Vagina (tissue), 2 donors: Measurements from ENCODE around the gene BLMH. TPM values are rescaled to one million over a fixed set of nuclear protein-coding genes. Genes with fewer than 3 reads are reported as not detected.

Experiments
- DNase-seq, 2 donors: peaks; one replicate each; pipeline ENCODE4 v3.0.0-alpha.2; 2017; ENCODE audit errors: extremely low spot score in 2 of 2
- H3K27ac ChIP-seq: fragments of 200-600 bp; sonication (generic); one replicate; pipeline ENCODE4 v1.5.1; 2019
- H3K27me3 ChIP-seq: fragments of 200-600 bp; sonication (generic); one replicate; pipeline ENCODE4 v1.5.1; 2019
- H3K36me3 ChIP-seq, 2 donors: fragments of 200-600 bp; sonication (generic); one replicate each; pipeline ENCODE4 v1.5.1; 2017 to 2019
- H3K4me1 ChIP-seq: fragments of 200-600 bp; sonication (generic); one replicate; pipeline ENCODE4 v1.5.1; 2019
- H3K4me3 ChIP-seq, 2 donors: fragments of 200-600 bp; sonication (generic); 1 replicate in 1 of 2; 2 replicates in 1 of 2; pipeline ENCODE4 v1.5.1; 2016 to 2019
- H3K9me3 ChIP-seq: fragments of 200-600 bp; sonication (generic); one replicate; pipeline ENCODE4 v1.5.1; 2019
- POLR2A ChIP-seq, 2 donors: fragments of 450-650 bp; IDR thresholded peaks; one replicate each; pipeline ENCODE4 v1.6.1; 2017; ENCODE audit warnings: antibody characterized with exemption in 2 of 2, mild to moderate bottlenecking in 2 of 2, moderate library complexity in 2 of 2
- POLR2AphosphoS5 ChIP-seq, 2 donors: sonication (generic); formaldehyde crosslinking; IDR thresholded peaks; one replicate each; pipeline ENCODE4 v1.9.0; 2017; ENCODE audit warnings: antibody characterized with exemption in 2 of 2, mild to moderate bottlenecking in 2 of 2, low read depth in 1 of 2; ENCODE audit not compliant: insufficient read depth in 1 of 2
- intact Hi-C: fragments of 100-400 bp; cut with DNase I; formaldehyde crosslinking; loops from one replicate; pipeline ENCODE4 v1.15.1; 2023
- total RNA-seq: library from RNA; depleted of rRNA; stranded (reverse); fragments of >200 nt; gene quantifications from one replicate; pipeline ENCODE4 v1.2.3, GENCODE V29; 2016
- TF ChIP-seq, protein P1 (sequence below), 3 experiments: fragments of 450-650 bp in 2 of 3; fragments of 200-600 bp in 1 of 3; sonication (generic) in 1 of 3; IDR thresholded peaks; one replicate each; pipeline ENCODE4 v1.5.1; 2017 to 2019; ENCODE audit warnings: antibody characterized with exemption in 3 of 3, mild to moderate bottlenecking in 2 of 3, moderate library complexity in 2 of 3

BLMH gene
- total RNA-seq = 44.2 TPM

DNA sequence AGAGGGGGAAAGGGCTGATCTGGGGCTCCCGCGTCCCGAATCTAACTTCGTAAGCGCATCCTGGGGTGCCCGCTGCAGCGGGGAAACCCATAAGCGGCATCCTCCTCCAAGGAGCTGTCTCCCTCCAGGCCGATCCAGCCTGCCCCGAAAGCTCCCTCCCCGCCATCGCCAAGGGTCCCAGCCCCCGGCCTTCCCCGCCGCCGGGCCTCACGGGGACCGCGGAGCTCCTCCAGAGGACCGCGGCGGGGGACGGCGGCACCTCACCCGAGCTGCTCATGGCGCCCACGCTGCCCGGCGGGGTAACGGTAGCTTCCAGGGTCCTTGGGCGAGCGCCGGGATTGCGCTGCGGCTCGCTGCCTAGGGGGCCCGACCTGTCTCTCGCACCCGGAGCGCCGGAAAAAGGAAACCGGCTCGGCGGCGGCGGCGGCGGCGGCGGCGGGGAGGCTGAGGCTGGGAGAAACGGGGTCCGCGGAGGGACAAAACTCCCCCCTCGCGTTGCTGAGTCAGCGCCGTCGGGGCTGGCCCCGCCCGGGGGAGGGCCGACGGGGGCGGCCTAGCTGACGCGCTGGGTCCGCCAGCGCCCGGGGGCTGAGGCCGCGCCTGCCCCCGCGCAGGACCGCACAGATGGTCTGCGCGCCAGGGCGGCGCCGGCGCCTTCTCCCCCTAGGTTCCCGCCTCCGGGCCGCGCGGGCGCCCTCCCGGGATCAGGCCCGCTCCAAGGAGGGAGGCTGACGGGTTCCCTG lies at the start of gene BLMH:
BLMH (minus strand) TSS at position 402 of the 743 bp plus-strand sequence; CDS start at position 277, 125 bp downstream.
- peaks cover 0 to 16% of the 10 kb centered on the region in 2 donors for H3K36me3 ChIP-seq
- DNase-seq = no peak
- H3K4me3 ChIP-seq = peak within 1 kb of the TSS; percentile 61 to 85
- H3K27ac ChIP-seq = peak within 1 kb of the TSS; percentile 89
- H3K4me1 ChIP-seq = peaks cover 23% of the 10 kb centered on the region
- intact Hi-C loops = no loop called here
- H3K9me3 ChIP-seq = no peaks in the 10 kb centered on the region
- no peaks in the 10 kb centered on the region for H3K27me3 ChIP-seq
- TF ChIP-seq POLR2A (IDR thresholded peaks at IDR 0.05) = peak in 1 of 2 donors; percentile 59
- TF ChIP-seq, protein P1, sequence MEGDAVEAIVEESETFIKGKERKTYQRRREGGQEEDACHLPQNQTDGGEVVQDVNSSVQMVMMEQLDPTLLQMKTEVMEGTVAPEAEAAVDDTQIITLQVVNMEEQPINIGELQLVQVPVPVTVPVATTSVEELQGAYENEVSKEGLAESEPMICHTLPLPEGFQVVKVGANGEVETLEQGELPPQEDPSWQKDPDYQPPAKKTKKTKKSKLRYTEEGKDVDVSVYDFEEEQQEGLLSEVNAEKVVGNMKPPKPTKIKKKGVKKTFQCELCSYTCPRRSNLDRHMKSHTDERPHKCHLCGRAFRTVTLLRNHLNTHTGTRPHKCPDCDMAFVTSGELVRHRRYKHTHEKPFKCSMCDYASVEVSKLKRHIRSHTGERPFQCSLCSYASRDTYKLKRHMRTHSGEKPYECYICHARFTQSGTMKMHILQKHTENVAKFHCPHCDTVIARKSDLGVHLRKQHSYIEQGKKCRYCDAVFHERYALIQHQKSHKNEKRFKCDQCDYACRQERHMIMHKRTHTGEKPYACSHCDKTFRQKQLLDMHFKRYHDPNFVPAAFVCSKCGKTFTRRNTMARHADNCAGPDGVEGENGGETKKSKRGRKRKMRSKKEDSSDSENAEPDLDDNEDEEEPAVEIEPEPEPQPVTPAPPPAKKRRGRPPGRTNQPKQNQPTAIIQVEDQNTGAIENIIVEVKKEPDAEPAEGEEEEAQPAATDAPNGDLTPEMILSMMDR (IDR thresholded peaks at IDR 0.05) = no peak
- peak in 1 of 2 donors; percentile 56 for TF ChIP-seq POLR2AphosphoS5 (IDR thresholded peaks at IDR 0.05; ENCODE audit: insufficient read depth in 1 of 2, low read depth in 1 of 2)

DNA sequence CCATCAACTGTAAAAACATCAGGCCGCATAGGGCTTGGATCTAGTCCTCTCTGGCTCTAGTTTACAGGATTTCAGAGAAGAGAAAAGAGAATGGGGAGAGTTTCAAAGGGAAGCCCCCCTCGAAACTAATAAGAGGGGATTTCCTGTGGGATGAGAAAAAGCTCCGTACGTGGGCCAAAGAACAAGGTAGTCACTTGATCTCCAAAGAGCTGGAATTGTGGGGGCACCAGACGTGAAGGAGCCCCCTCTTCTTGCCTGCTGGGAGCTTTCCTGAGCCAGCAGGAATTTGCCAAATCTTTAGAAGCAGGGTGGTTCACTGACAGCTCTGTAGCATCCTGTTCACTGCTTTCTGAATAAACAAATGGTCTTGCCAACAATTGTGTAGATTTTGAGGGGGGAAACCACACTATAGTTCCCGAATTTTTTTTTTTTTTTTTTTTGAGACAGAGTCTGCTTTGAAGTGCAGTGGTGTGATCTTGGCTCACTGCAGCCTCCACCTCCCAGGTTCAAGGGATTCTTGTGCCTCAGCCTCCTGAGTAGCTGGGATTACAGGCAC lies 49.1 kb upstream of the BLMH start:
- intact Hi-C loops = no loop called here
- peak overlapping the region; percentile 35 for H3K27ac ChIP-seq

DNA sequence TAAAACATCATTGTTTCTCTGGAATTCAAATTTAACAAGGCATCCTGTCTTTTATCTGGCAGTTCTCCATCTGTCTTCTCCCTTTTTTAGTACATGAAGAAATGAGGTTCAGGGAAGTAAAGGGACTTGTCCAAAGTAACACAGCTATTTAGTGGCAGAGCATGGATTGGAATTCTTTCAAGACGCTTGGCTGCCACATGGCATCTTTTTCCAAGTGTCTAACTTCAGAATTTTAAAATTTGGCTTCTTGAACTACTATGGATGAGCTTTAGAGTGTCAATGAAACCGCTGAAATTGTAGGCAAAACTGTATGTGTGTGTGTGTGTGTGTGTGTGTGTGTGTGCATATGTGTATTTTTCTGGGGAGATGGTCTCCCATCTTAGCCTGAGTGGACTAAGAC lies 47.3 kb upstream of the BLMH start:
- Histone ChIP-seq H3K4me3 (no peak overlapping the region), H3K27me3 (no peaks in the 10 kb centered on the region), H3K27ac (no peak overlapping the region), H3K9me3 (no peaks in the 10 kb centered on the region), H3K4me1 (peaks cover 9% of the 10 kb centered on the region), H3K36me3 (no peaks in the 10 kb centered on the region)
- DNase-seq = no peak
- intact Hi-C loops = no loop called here
- TF ChIP-seq, protein P1 (IDR thresholded peaks at IDR 0.05) = no peak
- no peak for TF ChIP-seq POLR2AphosphoS5 (IDR thresholded peaks at IDR 0.05; ENCODE audit: insufficient read depth in 1 of 2, low read depth in 1 of 2)
- TF ChIP-seq POLR2A (IDR thresholded peaks at IDR 0.05) = no peak

More for the DNA sequence above, 49.1 kb upstream of the BLMH start:
- Histone ChIP-seq H3K4me3 (no peak overlapping the region), H3K4me1 (peaks cover 26% of the 10 kb centered on the region), H3K36me3 (no peaks in the 10 kb centered on the region), H3K27me3 (no peaks in the 10 kb centered on the region), H3K9me3 (no peaks in the 10 kb centered on the region)
- TF ChIP-seq POLR2A (IDR thresholded peaks at IDR 0.05) (no peak), POLR2AphosphoS5 (IDR thresholded peaks at IDR 0.05; ENCODE audit: insufficient read depth in 1 of 2, low read depth in 1 of 2) (no peak)
- TF ChIP-seq, protein P1 (IDR thresholded peaks at IDR 0.05) = no peak
- DNase-seq = no peak

DNA sequence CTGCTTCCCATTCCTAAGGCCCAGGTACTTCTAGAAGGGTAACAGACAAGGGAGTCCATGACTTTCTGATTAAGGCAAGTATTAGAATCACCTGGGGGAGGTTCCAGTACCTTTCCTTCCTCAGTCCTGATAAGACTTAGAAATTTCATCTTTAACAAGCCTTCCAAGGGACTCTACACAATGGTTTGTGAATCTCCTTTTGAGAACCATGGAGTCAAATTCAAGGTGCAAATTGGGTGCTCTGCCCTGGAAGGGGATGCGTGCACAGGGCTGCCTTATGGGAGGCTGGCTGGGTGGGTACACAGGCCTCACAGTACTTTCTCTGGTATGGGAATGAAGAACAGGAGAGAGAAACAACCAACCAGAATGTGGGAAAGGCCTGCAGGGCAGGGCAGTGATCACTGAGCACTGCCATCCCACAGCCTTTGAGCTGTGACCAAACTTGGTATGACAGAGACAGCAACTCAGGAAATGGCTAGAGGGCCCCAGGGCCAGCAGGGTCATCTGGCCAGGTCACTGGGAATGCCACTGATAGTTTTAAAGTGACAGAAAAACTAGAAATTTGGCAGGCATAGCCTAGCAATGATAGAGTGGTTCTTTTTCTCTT lies 45.8 kb upstream of the BLMH start:
- H3K27ac ChIP-seq = no peak overlapping the region
- DNase-seq = no peak
- H3K4me1 ChIP-seq = peaks cover 7% of the 10 kb centered on the region
- intact Hi-C loops = no loop called here
- H3K4me3 ChIP-seq = no peak overlapping the region
- H3K36me3 ChIP-seq = no peaks in the 10 kb centered on the region
- H3K27me3 ChIP-seq = no peaks in the 10 kb centered on the region
- TF ChIP-seq POLR2AphosphoS5 (IDR thresholded peaks at IDR 0.05; ENCODE audit: insufficient read depth in 1 of 2, low read depth in 1 of 2) (no peak), POLR2A (IDR thresholded peaks at IDR 0.05) (no peak)
- TF ChIP-seq, protein P1 (IDR thresholded peaks at IDR 0.05) = no peak
- no peaks in the 10 kb centered on the region for H3K9me3 ChIP-seq
